Lung (tissue), 12 donors: ENCODE data around the gene NSMCE1. TPM values are rescaled to one million over a fixed set of nuclear protein-coding genes. Genes with fewer than 3 reads are reported as not detected.

ENCODE experiments used
- ATAC-seq: fragments of 200-7000 bp; cut with Tn5 transposase; one replicate; pipeline ENCODE4 v1.9.1; 2020; ENCODE audit warnings: moderate number of reproducible peaks; ENCODE audit not compliant: insufficient read depth, low FRiP score
- DNase-seq, 3 donors: peaks; one replicate each; pipeline ENCODE4 v3.0.0-alpha.2; 2013 to 2017
- H3K27ac ChIP-seq, 2 donors: one replicate each; pipeline ENCODE4 v1.5.1; 2013; ENCODE audit warnings: mild to moderate bottlenecking in 2 of 2, moderate library complexity in 2 of 2, control low read depth in 1 of 2, inconsistent platforms in 1 of 2, low read depth in 1 of 2, low read length in 1 of 2
- H3K27me3 ChIP-seq, 3 donors: one replicate each; pipeline ENCODE4 v1.5.1; 2013; ENCODE audit warnings: low read length in 2 of 3; ENCODE audit not compliant: control insufficient read depth in 3 of 3, insufficient read depth in 3 of 3
- H3K36me3 ChIP-seq, 4 donors: one replicate each; pipeline ENCODE4 v1.5.1; 2013; ENCODE audit warnings: low read length in 4 of 4, mild to moderate bottlenecking in 1 of 4, moderate library complexity in 1 of 4; ENCODE audit not compliant: control insufficient read depth in 4 of 4, insufficient read depth in 4 of 4
- H3K4me1 ChIP-seq, 5 donors: one replicate each; pipeline ENCODE4 v1.5.1; 2013; ENCODE audit warnings: low read length in 5 of 5, mild to moderate bottlenecking in 2 of 5, moderate library complexity in 1 of 5; ENCODE audit not compliant: control insufficient read depth in 5 of 5, insufficient read depth in 5 of 5
- H3K4me3 ChIP-seq: one replicate; pipeline ENCODE4 v1.5.1; 2013; ENCODE audit warnings: mild to moderate bottlenecking, control low read depth, moderate library complexity
- H3K9ac ChIP-seq, 2 donors: one replicate each; pipeline ENCODE4 v1.5.1; 2013; ENCODE audit warnings: low read length in 2 of 2, control low read depth in 1 of 2; ENCODE audit not compliant: insufficient read depth in 1 of 2
- H3K9me3 ChIP-seq, 4 donors: one replicate each; pipeline ENCODE4 v1.5.1; 2013; ENCODE audit warnings: low read length in 3 of 4, mild to moderate bottlenecking in 1 of 4, moderate library complexity in 1 of 4; ENCODE audit not compliant: control insufficient read depth in 4 of 4, insufficient read depth in 3 of 4
- CTCF ChIP-seq: IDR thresholded peaks from 2 replicates; pipeline ENCODE4 v1.5.1; 2012; ENCODE audit warnings: mild to moderate bottlenecking; ENCODE audit errors: control extremely low read depth, extremely low read depth
- WGBS, 2 donors: extraction: QIAGEN DNeasy Blood & Tissue Kit; methylation state at CpG; one replicate each; pipeline ENCODE4 v1.1.7; 2013; 5-methylcytosine and 5-hydroxymethylcytosine counted together
- polyA plus RNA-seq, 2 donors: library from polyadenylated mRNA; stranded (reverse); fragments of 200-250 nt; gene quantifications; one replicate each; pipeline ENCODE4 v1.2.1, GENCODE V29; 2013
- total RNA-seq, 2 donors: library from RNA; depleted of rRNA in 1 of 2; stranded (reverse); fragments of >200 nt in 1 of 2; gene quantifications; one replicate each; pipeline ENCODE4 v1.2.1, GENCODE V29; 2014 to 2021
- donor health status: control.
- donor health status: control.
- donor health status: Bipolar disorder and iron deficiency.
- donor health status: healthy.
- donor health status: DM: yes; HTN: yes; CAD: no.

NSMCE1 gene
- total and polyA plus RNA-seq, 4 donors: 37.4 to 75.4 (median 57.2) TPM

DNA sequence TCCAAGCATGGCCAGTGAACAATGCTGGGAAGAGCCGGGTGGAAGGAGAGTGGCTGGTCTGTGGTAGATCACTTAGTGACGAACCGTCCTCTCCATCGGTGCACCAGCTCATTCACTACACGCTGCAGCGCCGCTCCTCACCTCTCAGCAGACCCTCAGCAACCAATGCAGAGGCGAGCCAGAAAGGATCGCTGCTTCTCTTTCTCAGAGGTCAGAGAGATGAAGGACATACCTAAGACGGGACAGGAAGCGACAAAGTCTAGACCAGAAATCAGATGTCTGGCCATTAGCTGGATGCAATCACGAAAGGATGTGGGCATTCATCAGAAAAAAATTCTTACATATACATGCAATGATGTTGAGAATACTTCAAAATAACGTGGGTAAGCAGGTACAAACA, 26.9 kb downstream of the NSMCE1 start:
- no peak overlapping the region for H3K9ac ChIP-seq
- DNase-seq: no peak
- WGBS, 2 donors: 68 to 82% methylated on average over 13 of the region's 13 CpGs
- no peak for ATAC-seq
- no peaks in the 10 kb centered on the region for H3K9me3 ChIP-seq
- H3K27me3 ChIP-seq: no peaks in the 10 kb centered on the region
- no peak overlapping the region for H3K4me3 ChIP-seq
- TF ChIP-seq CTCF: no peak
- peaks cover 0 to 1% (median 0%) of the 10 kb centered on the region in 4 donors for H3K36me3 ChIP-seq
- peak overlapping the region in 1 of 2 donors; percentile 81 for H3K27ac ChIP-seq
- peaks cover 0 to 71% (median 40%) of the 10 kb centered on the region in 5 donors for H3K4me1 ChIP-seq

DNA sequence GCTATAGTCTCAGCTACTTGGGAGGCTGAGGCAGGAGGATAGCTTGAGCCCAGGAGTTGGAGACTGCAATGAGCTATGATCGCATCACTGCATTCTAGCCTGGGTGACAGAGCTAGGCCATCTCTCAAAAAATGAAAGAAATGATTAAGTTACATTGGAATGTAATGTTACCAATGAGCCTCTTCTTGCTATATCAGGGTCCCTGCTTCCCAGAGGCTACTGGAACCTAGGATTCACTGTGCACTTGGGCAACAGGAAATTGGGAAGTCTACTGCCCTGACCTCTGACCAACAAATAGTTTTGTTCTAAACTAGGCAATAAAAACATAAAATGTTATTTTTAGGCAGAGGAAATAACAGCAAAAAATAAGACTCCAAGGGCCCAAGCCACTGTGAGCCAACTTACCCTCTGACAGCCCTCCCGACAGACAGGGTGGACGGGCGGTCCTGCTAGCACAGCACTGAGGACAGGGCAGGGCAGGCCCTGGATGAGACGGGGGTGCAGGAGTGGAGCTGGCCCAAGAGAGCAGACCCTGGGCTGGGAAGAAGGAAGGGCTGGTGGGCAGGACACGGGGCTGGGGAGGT, 27.5 kb downstream of the NSMCE1 start:
- Histone ChIP-seq H3K27me3 (no peaks in the 10 kb centered on the region), H3K9ac (no peak overlapping the region), H3K36me3 (peaks cover 0 to 1% (median 0%) of the 10 kb centered on the region in 4 donors), H3K27ac (peak overlapping the region in 1 of 2 donors; percentile 81), H3K4me3 (no peak overlapping the region), H3K4me1 (peaks cover 0 to 69% (median 40%) of the 10 kb centered on the region in 5 donors), H3K9me3 (no peaks in the 10 kb centered on the region)
- no peak for TF ChIP-seq CTCF
- DNase-seq (no peak), ATAC-seq (no peak)
- 72 to 85% methylated on average over 6 of the region's 6 CpGs for WGBS, 2 donors

GRCh38 chr16:27239906-27240655, 28.5 kb downstream of the NSMCE1 start:
- no peak for TF ChIP-seq CTCF
- H3K27me3 ChIP-seq: no peaks in the 10 kb centered on the region
- WGBS, 2 donors: 80 to 83% methylated on average over 9 of the region's 9 CpGs
- no peak overlapping the region for H3K4me3 ChIP-seq
- peaks cover 0 to 1% (median 0%) of the 10 kb centered on the region in 4 donors for H3K36me3 ChIP-seq
- no peaks in the 10 kb centered on the region for H3K9me3 ChIP-seq
- no peak overlapping the region for H3K9ac ChIP-seq
- ATAC-seq (no peak), DNase-seq (no peak)
- peak overlapping the region in 1 of 2 donors; percentile 42 for H3K27ac ChIP-seq
- peaks cover 0 to 68% (median 38%) of the 10 kb centered on the region in 5 donors for H3K4me1 ChIP-seq
